ENCODE results near the gene THSD4.

THSD4 gene

DNA sequence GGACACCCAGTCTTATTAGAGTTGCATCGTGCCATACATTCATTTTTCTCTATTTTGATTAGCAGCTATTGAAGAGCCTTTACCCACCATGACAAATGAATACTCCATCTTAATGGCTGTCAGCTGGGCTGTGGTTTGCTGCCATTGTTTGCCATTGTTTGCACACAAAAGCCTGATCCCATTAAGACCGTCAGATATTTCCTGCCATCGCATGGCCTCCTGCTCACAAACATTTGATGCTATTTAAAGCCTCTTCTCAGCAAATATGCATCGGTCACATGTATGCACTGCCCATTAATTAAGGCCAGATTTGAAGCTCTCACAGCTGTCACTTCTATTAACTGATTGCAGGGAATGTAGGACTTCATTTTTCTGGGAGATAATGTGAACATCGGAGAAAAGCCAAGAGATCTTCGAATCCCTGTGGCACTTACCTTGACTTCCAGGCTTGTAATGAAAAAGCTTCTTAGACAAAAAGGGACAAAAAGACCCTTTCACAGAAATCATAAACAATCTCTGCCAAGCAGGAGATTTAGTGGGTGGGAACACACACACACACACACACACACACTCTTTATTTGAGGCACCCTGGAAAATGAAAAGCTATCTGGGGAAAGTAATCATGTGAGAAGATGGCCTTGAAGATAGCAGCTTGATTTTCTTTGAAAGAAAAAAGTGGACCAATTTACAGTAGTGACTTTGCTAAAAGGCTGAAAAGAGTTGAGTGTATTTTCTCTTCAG lies 519.7 kb downstream of the THSD4 start:
- Mint-ChIP-seq H3K9me3 (no peaks in the 10 kb centered on the region), H3K27me3 (peaks cover 4% of the 10 kb centered on the region), H3K36me3 (no peaks in the 10 kb centered on the region), H3K27ac (no peak overlapping the region), H3K4me3 (no peak overlapping the region), H3K4me1 (no peaks in the 10 kb centered on the region)
- ATAC-seq (ENCODE audit: low read depth), result no peak
- DNase-seq (ENCODE audit: low spot score in 2 of 2), result no peak

GRCh38 chr15:71635735-71636134 lies 520.5 kb downstream of the THSD4 start:
- H3K4me1 Mint-ChIP-seq, result no peaks in the 10 kb centered on the region
- no peak overlapping the region for H3K27ac Mint-ChIP-seq
- ATAC-seq (ENCODE audit: low read depth) (no peak), DNase-seq (ENCODE audit: low spot score in 2 of 2) (no peak)
- no peaks in the 10 kb centered on the region for H3K36me3 Mint-ChIP-seq
- no peak overlapping the region for H3K4me3 Mint-ChIP-seq
- no peaks in the 10 kb centered on the region for H3K9me3 Mint-ChIP-seq
- H3K27me3 Mint-ChIP-seq, result peaks cover 6% of the 10 kb centered on the region

GRCh38 chr15:71638876-71639275 lies 523.6 kb downstream of the THSD4 start:
- DNase-seq (ENCODE audit: low spot score in 2 of 2), result no peak
- ATAC-seq (ENCODE audit: low read depth), result no peak
- Mint-ChIP-seq H3K27ac (no peak overlapping the region), H3K4me1 (no peaks in the 10 kb centered on the region), H3K4me3 (no peak overlapping the region), H3K27me3 (peaks cover 8% of the 10 kb centered on the region), H3K36me3 (no peaks in the 10 kb centered on the region), H3K9me3 (no peaks in the 10 kb centered on the region)

DNA sequence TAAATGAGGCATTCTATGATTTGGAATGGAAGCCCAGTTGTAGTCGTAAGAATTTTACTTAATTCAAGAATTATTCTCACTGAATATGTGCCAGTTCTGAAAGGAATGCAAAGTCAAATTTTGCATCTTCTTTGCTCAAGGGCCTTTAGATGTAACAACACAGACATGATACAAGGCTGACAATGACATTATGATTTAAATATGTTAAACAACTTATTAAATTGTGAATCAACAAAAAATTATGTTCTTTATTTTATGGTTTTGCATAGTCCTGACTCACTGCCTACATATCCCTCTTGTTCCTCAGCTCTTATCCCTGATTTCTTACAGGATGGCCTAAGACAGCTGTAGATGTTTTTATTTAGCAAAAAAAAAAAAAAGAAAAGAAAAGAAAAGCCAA lies 524.2 kb downstream of the THSD4 start:
- no peaks in the 10 kb centered on the region for H3K36me3 Mint-ChIP-seq
- H3K9me3 Mint-ChIP-seq, result no peaks in the 10 kb centered on the region
- ATAC-seq (ENCODE audit: low read depth), result no peak
- peaks cover 8% of the 10 kb centered on the region for H3K27me3 Mint-ChIP-seq
- no peak overlapping the region for H3K27ac Mint-ChIP-seq
- no peak for DNase-seq (ENCODE audit: low spot score in 2 of 2)
- no peak overlapping the region for H3K4me3 Mint-ChIP-seq
- H3K4me1 Mint-ChIP-seq, result no peaks in the 10 kb centered on the region

DNA sequence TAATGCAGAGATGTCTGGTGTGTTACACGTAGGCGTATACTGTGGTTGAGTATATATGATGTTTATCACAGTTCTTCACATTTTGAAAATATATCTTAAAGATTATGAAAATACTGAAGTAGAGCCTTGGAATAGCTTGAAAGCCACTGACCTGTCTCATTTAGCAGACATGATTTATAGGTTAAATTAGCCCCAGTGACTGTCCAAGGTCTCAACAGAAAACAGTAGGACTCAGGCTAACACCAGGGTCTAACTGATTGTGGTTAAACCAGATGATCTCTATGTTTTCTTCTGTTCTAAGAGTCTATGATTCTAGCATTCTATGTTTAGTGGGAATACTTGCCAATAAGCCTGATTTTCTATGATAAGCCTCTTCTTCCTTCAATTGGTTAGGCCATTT lies 528.6 kb downstream of the THSD4 start:
- peaks cover 5% of the 10 kb centered on the region for H3K9me3 Mint-ChIP-seq
- no peak overlapping the region for H3K4me3 Mint-ChIP-seq
- no peaks in the 10 kb centered on the region for H3K4me1 Mint-ChIP-seq
- DNase-seq (ENCODE audit: low spot score in 2 of 2) (no peak), ATAC-seq (ENCODE audit: low read depth) (no peak)
- H3K27ac Mint-ChIP-seq, result no peak overlapping the region
- peaks cover 4% of the 10 kb centered on the region for H3K27me3 Mint-ChIP-seq
- no peaks in the 10 kb centered on the region for H3K36me3 Mint-ChIP-seq

GRCh38 chr15:71646767-71647486 lies 531.7 kb downstream of the THSD4 start:
- H3K9me3 Mint-ChIP-seq, result peaks cover 5% of the 10 kb centered on the region
- no peaks in the 10 kb centered on the region for H3K4me1 Mint-ChIP-seq
- no peak for DNase-seq (ENCODE audit: low spot score in 2 of 2)
- H3K4me3 Mint-ChIP-seq, result no peak overlapping the region
- ATAC-seq (ENCODE audit: low read depth), result no peak
- H3K27ac Mint-ChIP-seq, result no peak overlapping the region
- no peaks in the 10 kb centered on the region for H3K36me3 Mint-ChIP-seq
- H3K27me3 Mint-ChIP-seq, result peaks cover 3% of the 10 kb centered on the region

DNA sequence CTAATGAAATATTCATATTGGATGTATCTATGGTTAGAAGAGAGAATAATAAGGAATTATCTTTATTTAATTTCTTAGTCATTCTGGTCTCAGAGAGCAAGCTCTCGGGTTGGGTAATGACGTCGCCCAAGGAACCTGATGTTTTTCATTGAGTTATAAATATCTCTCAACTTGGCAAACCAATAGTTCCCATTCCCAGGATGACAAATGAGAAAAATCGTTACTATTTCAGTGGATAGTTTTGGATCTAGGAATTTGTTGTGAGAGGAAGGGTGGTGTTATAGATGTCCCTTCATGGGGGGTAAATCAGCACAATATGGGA lies 532.2 kb downstream of the THSD4 start:
- ATAC-seq (ENCODE audit: low read depth) (no peak), DNase-seq (ENCODE audit: low spot score in 2 of 2) (no peak)
- H3K9me3 Mint-ChIP-seq, result peaks cover 5% of the 10 kb centered on the region
- peaks cover 3% of the 10 kb centered on the region for H3K27me3 Mint-ChIP-seq
- H3K36me3 Mint-ChIP-seq, result no peaks in the 10 kb centered on the region
- no peak overlapping the region for H3K27ac Mint-ChIP-seq
- H3K4me1 Mint-ChIP-seq, result no peaks in the 10 kb centered on the region
- H3K4me3 Mint-ChIP-seq, result no peak overlapping the region

DNA sequence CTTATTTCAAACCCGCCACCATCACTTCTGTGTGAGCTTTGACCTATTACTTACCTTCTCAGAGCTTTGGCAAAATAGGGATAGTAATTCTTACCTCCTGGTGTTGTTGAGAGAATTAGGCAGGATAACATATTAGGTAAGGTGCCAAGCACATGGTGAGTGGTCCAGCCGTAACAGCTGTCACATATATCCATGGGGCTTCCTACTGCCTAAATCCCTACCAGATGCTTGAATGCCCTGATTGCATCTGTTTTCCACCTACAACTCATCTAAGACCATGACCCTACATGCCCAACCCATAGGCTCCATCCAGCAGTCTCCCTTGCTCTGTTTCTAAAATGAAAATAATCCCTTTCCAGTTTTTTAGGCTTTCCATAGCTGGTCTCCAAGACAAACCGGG lies 532.8 kb downstream of the THSD4 start:
- peaks cover 3% of the 10 kb centered on the region for H3K27me3 Mint-ChIP-seq
- ATAC-seq (ENCODE audit: low read depth), result no peak

GRCh38 chr15:71649894-71650293 lies 534.6 kb downstream of the THSD4 start:
- ATAC-seq (ENCODE audit: low read depth) (no peak), DNase-seq (ENCODE audit: low spot score in 2 of 2) (no peak)
- Mint-ChIP-seq H3K4me1 (no peaks in the 10 kb centered on the region), H3K27me3 (peaks cover 6% of the 10 kb centered on the region), H3K27ac (no peak overlapping the region), H3K36me3 (no peaks in the 10 kb centered on the region), H3K9me3 (peaks cover 5% of the 10 kb centered on the region), H3K4me3 (no peak overlapping the region)

More for the DNA sequence above, 532.8 kb downstream of the THSD4 start:
- DNase-seq (ENCODE audit: low spot score in 2 of 2), result no peak
- Mint-ChIP-seq H3K36me3 (no peaks in the 10 kb centered on the region), H3K27ac (no peak overlapping the region), H3K4me3 (no peak overlapping the region), H3K4me1 (no peaks in the 10 kb centered on the region), H3K9me3 (peaks cover 5% of the 10 kb centered on the region)

DNA sequence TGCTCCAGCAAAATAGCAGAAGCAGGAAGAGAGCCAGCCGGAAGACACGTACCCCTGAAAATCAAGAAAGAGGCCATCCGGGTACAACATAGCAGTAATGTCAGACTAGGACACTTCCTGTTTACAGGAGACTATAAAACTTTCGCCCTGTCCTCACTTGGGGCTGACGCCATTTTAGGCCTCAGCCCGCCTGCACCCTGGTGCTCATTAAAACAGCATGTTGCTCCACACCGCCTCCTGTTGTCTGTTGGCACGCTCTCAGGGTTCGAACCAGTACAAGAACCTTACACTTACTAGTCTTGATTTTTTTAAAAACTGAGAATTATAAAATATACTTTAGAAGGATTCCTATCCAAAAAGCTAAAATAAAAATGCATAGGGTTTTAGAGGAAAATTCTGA lies 535.3 kb downstream of the THSD4 start:
- Mint-ChIP-seq H3K27me3 (peaks cover 6% of the 10 kb centered on the region), H3K9me3 (peaks cover 2% of the 10 kb centered on the region), H3K27ac (no peak overlapping the region), H3K4me3 (no peak overlapping the region), H3K36me3 (no peaks in the 10 kb centered on the region), H3K4me1 (no peaks in the 10 kb centered on the region)
- ATAC-seq (ENCODE audit: low read depth) (no peak), DNase-seq (ENCODE audit: low spot score in 2 of 2) (no peak)

GRCh38 chr15:71651750-71652186 lies 536.5 kb downstream of the THSD4 start:
- Mint-ChIP-seq H3K4me3 (no peak overlapping the region), H3K27me3 (peaks cover 6% of the 10 kb centered on the region), H3K9me3 (no peaks in the 10 kb centered on the region), H3K36me3 (no peaks in the 10 kb centered on the region), H3K27ac (no peak overlapping the region), H3K4me1 (no peaks in the 10 kb centered on the region)
- DNase-seq (ENCODE audit: low spot score in 2 of 2) (no peak), ATAC-seq (ENCODE audit: low read depth) (no peak)

GRCh38 chr15:71654042-71654719 lies 538.9 kb downstream of the THSD4 start:
- Mint-ChIP-seq H3K36me3 (no peaks in the 10 kb centered on the region), H3K4me1 (no peaks in the 10 kb centered on the region), H3K27me3 (peaks cover 6% of the 10 kb centered on the region), H3K4me3 (no peak overlapping the region), H3K9me3 (no peaks in the 10 kb centered on the region), H3K27ac (no peak overlapping the region)
- ATAC-seq (ENCODE audit: low read depth) (no peak), DNase-seq (ENCODE audit: low spot score in 2 of 2) (no peak)

- Mint-ChIP-seq H3K4me1 (no peaks in the 10 kb centered on the region), H3K27me3 (peaks cover 6% of the 10 kb centered on the region), H3K36me3 (no peaks in the 10 kb centered on the region), H3K4me3 (no peak overlapping the region), H3K27ac (no peak overlapping the region), H3K9me3 (no peaks in the 10 kb centered on the region)
- ATAC-seq (ENCODE audit: low read depth), result no peak
- no peak for DNase-seq (ENCODE audit: low spot score in 2 of 2)
Measured at GRCh38 chr15:71654720-71655174, 539.5 kb downstream of the THSD4 start.

- DNase-seq (ENCODE audit: low spot score in 2 of 2), result no peak
- no peaks in the 10 kb centered on the region for H3K4me1 Mint-ChIP-seq
- H3K27ac Mint-ChIP-seq, result no peak overlapping the region
- peaks cover 4% of the 10 kb centered on the region for H3K27me3 Mint-ChIP-seq
- H3K4me3 Mint-ChIP-seq, result no peak overlapping the region
- no peaks in the 10 kb centered on the region for H3K9me3 Mint-ChIP-seq
- no peak for ATAC-seq (ENCODE audit: low read depth)
- H3K36me3 Mint-ChIP-seq, result no peaks in the 10 kb centered on the region
Measured at GRCh38 chr15:71656425-71656824, 541.2 kb downstream of the THSD4 start.

Data from memory B cell (primary cell).